ENCODE measurements around the gene FAF1.

- no peak for TF ChIP-seq EZH2 (IDR thresholded peaks at IDR 0.05; ENCODE audit: insufficient read depth, poor library complexity, severe bottlenecking)
- no peak for TF ChIP-seq EZH2phosphoT487 (IDR thresholded peaks at IDR 0.05; ENCODE audit: insufficient read depth, low read depth)
Observed at GRCh38 chr1:50857702-50858101, 102.4 kb downstream of the FAF1 start.

Measured in GM23248 (cell line).